Endothelial cell of umbilical vein (primary cell): ENCODE data around the gene ARHGAP45. TPM values are rescaled to one million over a fixed set of nuclear protein-coding genes. Genes with fewer than 3 reads are reported as not detected.

ENCODE experiments used
- BruUV-seq: library from RNA; stranded (reverse); fragments of 400-500 nt; replicated peaks from 2 replicates; lab custom pipeline; 2021; lab: Mats Ljungman, UMichigan
- CTCF ChIA-PET: fragments of 300-600, 350-600 bp; sonication (Branson Sonifier 250); formaldehyde crosslinking; loops from one replicate; lab custom pipeline; 2021; ENCODE audit warnings: antibody characterized with exemption, inconsistent platforms; lab: Charles Lee
- POLR2A ChIA-PET: fragments of 300-600, 350-600 bp; sonication (Branson Sonifier 250); formaldehyde crosslinking; loops from one replicate; lab custom pipeline; 2021; ENCODE audit warnings: antibody characterized with exemption, inconsistent platforms; lab: Charles Lee
- DNase-seq: peaks from one replicate; pipeline ENCODE4 v3.0.0-alpha.2; 2011; ENCODE audit warnings: low read depth, low spot score
- FAIRE-seq: peaks from 2 replicates; lab custom pipeline; 2011; peaks lifted over from hg19 to GRCh38; lab: Jason Lieb, UNC
- H2AFZ ChIP-seq: 2 replicates; pipeline ENCODE4 v1.6.0; 2012; ENCODE audit warnings: low read depth, low read length, control low read depth, inconsistent platforms
- H3K27ac ChIP-seq: 2 replicates; pipeline ENCODE4 v1.5.1; 2011; ENCODE audit warnings: low read depth, mild to moderate bottlenecking, control low read depth, low read length, moderate library complexity; ENCODE audit not compliant: insufficient read depth
- H3K27me3 ChIP-seq, 2 experiments: 2 replicates each; pipeline versions ENCODE4 v1.6.0 to v1.6.1; 2011; ENCODE audit warnings: low read length in 2 of 2, mixed read lengths in 1 of 2; ENCODE audit not compliant: control insufficient read depth in 2 of 2, insufficient read depth in 2 of 2
- H3K36me3 ChIP-seq, 2 experiments: 2 replicates in 1 of 2; 3 replicates in 1 of 2; pipeline ENCODE4 v1.5.1; 2011; ENCODE audit warnings: low read length in 2 of 2, mild to moderate bottlenecking in 1 of 2, moderate library complexity in 1 of 2; ENCODE audit not compliant: control insufficient read depth in 2 of 2, insufficient read depth in 2 of 2; ENCODE audit errors: extremely low read depth in 1 of 2
- H3K4me1 ChIP-seq: 3 replicates; pipeline ENCODE4 v1.5.1; 2011; ENCODE audit warnings: mild to moderate bottlenecking, low read length; ENCODE audit not compliant: control insufficient read depth, insufficient read depth; ENCODE audit errors: extremely low read depth
- H3K4me2 ChIP-seq: 2 replicates; pipeline ENCODE4 v1.6.1; 2011; ENCODE audit warnings: low read length, control low read depth, mixed read lengths; ENCODE audit not compliant: insufficient read depth
- H3K4me3 ChIP-seq, 3 experiments: fragments of 200-600 bp in 1 of 3; sonication (generic), shearing (Covaris generic) in 1 of 3; replicated peaks in 1 of 3; 2 replicates each; pipeline ENCODE4 v1.5.1; 2011 to 2016; ENCODE audit warnings: control low read depth in 3 of 3, low read length in 3 of 3, mild to moderate bottlenecking in 2 of 3, inconsistent platforms in 1 of 3, low read depth in 1 of 3, moderate library complexity in 1 of 3; ENCODE audit not compliant: insufficient read depth in 1 of 3
- H3K79me2 ChIP-seq: 2 replicates; pipeline ENCODE4 v1.6.0; 2012; ENCODE audit warnings: low read length, inconsistent platforms; ENCODE audit not compliant: control insufficient read depth, insufficient read depth
- H3K9ac ChIP-seq: replicated peaks from 2 replicates; pipeline ENCODE3; 2011; ENCODE audit warnings: low read length, control low read depth; ENCODE audit not compliant: insufficient read depth; ENCODE audit errors: extremely low read depth
- H3K9me1 ChIP-seq: replicated peaks from 3 replicates; pipeline ENCODE4 v1.6.0; 2011; ENCODE audit warnings: mild to moderate bottlenecking, low read length; ENCODE audit not compliant: control insufficient read depth, insufficient read depth; ENCODE audit errors: extremely low read depth
- H3K9me3 ChIP-seq: replicated peaks from 2 replicates; pipeline ENCODE4 v1.5.1; 2012; ENCODE audit warnings: low read length, inconsistent platforms; ENCODE audit not compliant: control insufficient read depth, insufficient read depth
- H4K20me1 ChIP-seq: replicated peaks from 2 replicates; pipeline ENCODE3; 2011; ENCODE audit warnings: mild to moderate bottlenecking, low read length; ENCODE audit not compliant: control insufficient read depth, insufficient read depth; ENCODE audit errors: extremely low read depth
- EZH2 ChIP-seq: IDR thresholded peaks from 2 replicates; pipeline ENCODE4 v1.6.1; 2012; ENCODE audit warnings: borderline replicate concordance, low read depth, mild to moderate bottlenecking, moderate library complexity, low read length, inconsistent platforms; ENCODE audit not compliant: severe bottlenecking
- FOS ChIP-seq: IDR thresholded peaks from 2 replicates; pipeline ENCODE4 v1.6.1; 2011; ENCODE audit warnings: mild to moderate bottlenecking, low read length, moderate library complexity, borderline replicate concordance; ENCODE audit not compliant: insufficient read depth
- GATA2 ChIP-seq: IDR thresholded peaks from 2 replicates; pipeline ENCODE4 v1.7.0; 2011; ENCODE audit warnings: low read depth, mild to moderate bottlenecking, moderate library complexity, mixed read lengths, low read length; ENCODE audit not compliant: insufficient read length, insufficient read depth
- JUN ChIP-seq: IDR thresholded peaks from 2 replicates; pipeline ENCODE4 v1.6.1; 2011; ENCODE audit warnings: borderline replicate concordance, low read depth; ENCODE audit not compliant: insufficient read length, insufficient read depth
- MYC ChIP-seq: IDR thresholded peaks from one replicate; pipeline ENCODE4 v1.6.1; 2011; ENCODE audit warnings: mild to moderate bottlenecking, low read depth, low read length
- POLR2A ChIP-seq: IDR thresholded peaks from 2 replicates; pipeline ENCODE4 v1.6.1; 2012; ENCODE audit warnings: low read depth, mild to moderate bottlenecking, control low read depth, low read length
- POLR2AphosphoS5 ChIP-seq: IDR thresholded peaks from 2 replicates; pipeline ENCODE4 v1.6.1; 2012; ENCODE audit warnings: low read depth, mild to moderate bottlenecking, control low read depth, low read length, moderate library complexity; ENCODE audit not compliant: insufficient read depth
- dilution Hi-C: fragments of 300-500 bp; cut with MboI; formaldehyde crosslinking; loops from one replicate; pipeline ENCODE4 v1.15.0; 2019; ENCODE audit warnings: low sequenced_read_pairs; ENCODE audit not compliant: extremely low pct_ligation_motif_present
- intact Hi-C: fragments of 100-400 bp; cut with micrococcal nuclease; formaldehyde crosslinking; loops from one replicate; pipeline ENCODE4 v1.10.0; 2022
- polyA plus RNA-seq, 4 experiments: library from polyadenylated mRNA; depleted of rRNA in 3 of 4; stranded (reverse) in 3 of 4; unstranded in 1 of 4; fragments of >200 nt; gene quantifications; 2 replicates each; pipeline versions ENCODE4 v1.2.1 to v1.2.3, GENCODE V29; 2011 to 2012; ENCODE audit warnings: missing spikeins in 1 of 4
- total RNA-seq: library from RNA; stranded (reverse); gene quantifications from 2 replicates; pipeline ENCODE4 v1.2.3, GENCODE V29; 2021
- TF ChIP-seq, protein P1 (sequence below): IDR thresholded peaks from 2 replicates; pipeline ENCODE4 v1.6.1; 2011; ENCODE audit not compliant: insufficient read depth, insufficient read length
- TF ChIP-seq, protein P2 (sequence below), 2 donors: IDR thresholded peaks; 1 replicate in 1 of 2; 2 replicates in 1 of 2; pipeline ENCODE4 v1.5.1; 2011; ENCODE audit warnings: low read length in 2 of 2, mild to moderate bottlenecking in 2 of 2, moderate library complexity in 2 of 2, control low read depth in 1 of 2, inconsistent platforms in 1 of 2, low read depth in 1 of 2; ENCODE audit not compliant: insufficient read depth in 1 of 2; ENCODE audit errors: extremely low read depth in 1 of 2

The ARHGAP45 gene
- total and polyA plus RNA-seq, 2 donors (not counting 3 experiments of a cell fraction or from before 2014, with no cell fraction given), result 7.5 to 10.4 TPM

- intact Hi-C loops, result no loop called here
- ChIA-PET POLR2A (interaction anchor here (1.8 kb wide), 1 partner anchor 11 kb away, joined by 5 read pairs; the partner anchor contains the start of gene CNN2), CTCF (interaction anchor here (1.5 kb wide), 1 partner anchor 37 kb away, joined by 5 read pairs; the partner anchor contains the start of gene GRIN3B)
- TF ChIP-seq JUN (no peak), MYC (no peak), POLR2AphosphoS5 (no peak), EZH2 (no peak), POLR2A (no peak), FOS (no peak), GATA2 (no peak)
- TF ChIP-seq, protein P1, sequence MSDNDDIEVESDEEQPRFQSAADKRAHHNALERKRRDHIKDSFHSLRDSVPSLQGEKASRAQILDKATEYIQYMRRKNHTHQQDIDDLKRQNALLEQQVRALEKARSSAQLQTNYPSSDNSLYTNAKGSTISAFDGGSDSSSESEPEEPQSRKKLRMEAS, result no peak
- TF ChIP-seq, protein P2, sequence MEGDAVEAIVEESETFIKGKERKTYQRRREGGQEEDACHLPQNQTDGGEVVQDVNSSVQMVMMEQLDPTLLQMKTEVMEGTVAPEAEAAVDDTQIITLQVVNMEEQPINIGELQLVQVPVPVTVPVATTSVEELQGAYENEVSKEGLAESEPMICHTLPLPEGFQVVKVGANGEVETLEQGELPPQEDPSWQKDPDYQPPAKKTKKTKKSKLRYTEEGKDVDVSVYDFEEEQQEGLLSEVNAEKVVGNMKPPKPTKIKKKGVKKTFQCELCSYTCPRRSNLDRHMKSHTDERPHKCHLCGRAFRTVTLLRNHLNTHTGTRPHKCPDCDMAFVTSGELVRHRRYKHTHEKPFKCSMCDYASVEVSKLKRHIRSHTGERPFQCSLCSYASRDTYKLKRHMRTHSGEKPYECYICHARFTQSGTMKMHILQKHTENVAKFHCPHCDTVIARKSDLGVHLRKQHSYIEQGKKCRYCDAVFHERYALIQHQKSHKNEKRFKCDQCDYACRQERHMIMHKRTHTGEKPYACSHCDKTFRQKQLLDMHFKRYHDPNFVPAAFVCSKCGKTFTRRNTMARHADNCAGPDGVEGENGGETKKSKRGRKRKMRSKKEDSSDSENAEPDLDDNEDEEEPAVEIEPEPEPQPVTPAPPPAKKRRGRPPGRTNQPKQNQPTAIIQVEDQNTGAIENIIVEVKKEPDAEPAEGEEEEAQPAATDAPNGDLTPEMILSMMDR (IDR thresholded peaks at IDR 0.05; ENCODE audit: extremely low read depth in 1 of 2, insufficient read depth in 1 of 2, low read depth in 1 of 2, low read length in 2 of 2), result no peak
- Histone ChIP-seq H3K27ac (peak overlapping the region; percentile 27), H3K9me1 (no peaks in the 10 kb centered on the region), H3K79me2 (peaks cover 2% of the 10 kb centered on the region), H3K4me1 (peaks cover 25% of the 10 kb centered on the region), H3K9me3 (no peaks in the 10 kb centered on the region), H3K4me3 (no peak overlapping the region), H3K27me3 (no peaks in the 10 kb centered on the region), H3K4me2 (no peak overlapping the region), H3K9ac (no peak overlapping the region), H2AFZ (no peak overlapping the region), H4K20me1 (no peaks in the 10 kb centered on the region), H3K36me3 (peaks cover 11 to 15% of the 10 kb centered on the region in 2 experiments)
- DNase-seq (no peak), FAIRE-seq (peak; percentile 12)
- dilution Hi-C loops, result no loop called here
- BruUV-seq, result no TSS peak
Measured at GRCh38 chr19:1037621-1038064, 29.3 kb upstream of the ARHGAP45 start.
